Left hindlimb (tissue), 1 donor: ENCODE results near the gene SETBP1.

Source experiments
- DNase-seq: peaks from one replicate; pipeline ENCODE4 v3.0.0-alpha.2; 2018

Gene SETBP1

DNA sequence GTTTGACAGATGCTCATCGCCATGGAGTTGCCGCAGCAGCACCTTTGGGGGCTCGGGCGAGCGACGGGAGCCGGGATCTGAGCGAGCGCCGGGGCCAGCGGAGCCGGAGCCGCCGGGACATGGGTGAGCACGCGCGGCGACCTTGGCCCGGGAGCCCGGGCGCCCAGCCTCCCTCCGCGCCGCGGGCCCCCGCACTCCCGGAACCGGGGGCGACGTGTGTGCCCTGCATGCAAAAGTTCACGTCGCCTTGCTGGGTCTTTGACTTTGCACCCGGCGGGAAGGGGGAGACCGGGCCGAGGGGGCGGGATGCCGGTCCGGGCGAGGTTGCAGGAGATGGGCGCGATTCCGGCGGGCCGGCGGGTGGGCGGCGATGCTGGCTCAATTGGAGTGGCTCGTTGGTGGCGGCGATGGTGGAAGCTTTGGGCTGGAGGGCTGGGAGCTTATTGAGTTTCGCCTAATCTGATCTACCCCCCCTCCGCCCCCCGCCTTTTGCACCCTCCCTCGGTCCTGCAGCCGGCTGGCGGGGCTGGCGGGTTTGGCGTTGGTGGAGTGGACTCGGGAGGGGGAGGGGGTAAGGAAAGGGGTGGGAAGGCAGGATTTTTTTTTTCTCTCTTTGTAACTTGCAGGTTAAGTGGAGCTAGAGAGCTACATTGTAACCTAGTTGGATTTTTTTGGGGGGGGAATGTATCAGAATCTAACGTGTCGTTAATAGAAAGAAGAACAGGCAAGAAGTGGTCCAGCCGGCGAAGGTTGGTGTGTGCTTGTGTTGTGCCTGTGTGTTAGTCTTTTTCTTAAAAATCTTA, at the start of gene SETBP1:
SETBP1 (plus strand) TSS at position 616 of the 803 bp plus-strand sequence. CDS start 20,459 bp downstream, outside the sequence.
- DNase-seq: peak; percentile 91

GRCh38 chr18:44632469-44633145, 48.1 kb upstream of the SETBP1 start:
- DNase-seq: no peak

- no peak for DNase-seq
These were observed 45.1 kb upstream of the SETBP1 start for GRCh38 chr18:44635546-44635945.

DNA sequence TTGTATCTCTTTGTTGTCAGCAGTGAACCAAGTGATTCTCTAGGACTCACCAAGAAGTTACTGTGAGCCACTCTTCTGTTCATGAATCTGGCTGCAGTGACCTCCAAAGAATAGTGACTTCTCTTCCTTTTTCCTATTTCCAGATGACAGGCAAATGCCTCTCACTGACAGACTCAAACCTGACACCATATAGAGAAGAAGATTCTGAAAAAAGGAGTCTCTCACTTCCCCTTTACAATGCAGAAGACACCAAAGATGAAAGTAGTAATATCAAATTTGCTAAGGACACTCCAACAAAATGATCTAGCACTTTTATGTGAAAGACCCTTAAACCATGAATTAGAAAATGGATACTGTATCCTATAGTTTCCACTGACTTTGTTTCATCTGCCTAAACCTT, 44.4 kb upstream of the SETBP1 start:
- no peak for DNase-seq

- DNase-seq: no peak
These were observed 43.3 kb upstream of the SETBP1 start for GRCh38 chr18:44637210-44638033.

DNA sequence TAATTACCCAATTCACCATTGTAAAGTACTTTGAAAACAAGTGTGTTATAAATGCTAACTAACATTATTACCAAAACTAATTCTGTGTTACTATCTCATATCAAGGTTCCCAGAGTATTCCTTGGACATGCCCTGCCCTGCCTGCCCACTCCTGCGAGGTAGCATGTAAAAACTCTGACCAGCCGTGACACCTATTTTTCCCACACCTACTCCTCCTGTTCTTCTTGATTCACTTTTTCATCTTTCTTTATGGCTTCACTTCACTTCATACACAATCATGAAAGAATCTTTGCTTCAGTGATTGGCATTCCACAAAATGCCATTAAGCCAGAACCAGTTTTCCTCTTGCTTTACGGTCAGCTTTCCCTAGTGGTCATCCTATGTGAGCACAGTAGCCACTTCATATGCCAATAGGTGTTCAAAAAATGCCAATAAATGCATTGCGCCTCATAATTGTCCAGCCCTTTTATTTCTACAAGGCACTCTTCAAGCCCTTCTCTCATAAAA, 42.6 kb upstream of the SETBP1 start:
- no peak for DNase-seq

- DNase-seq: no peak
These were observed 41.9 kb upstream of the SETBP1 start for GRCh38 chr18:44638811-44639210.

- DNase-seq: no peak
These were observed 37.7 kb upstream of the SETBP1 start for GRCh38 chr18:44643004-44643403.

DNA sequence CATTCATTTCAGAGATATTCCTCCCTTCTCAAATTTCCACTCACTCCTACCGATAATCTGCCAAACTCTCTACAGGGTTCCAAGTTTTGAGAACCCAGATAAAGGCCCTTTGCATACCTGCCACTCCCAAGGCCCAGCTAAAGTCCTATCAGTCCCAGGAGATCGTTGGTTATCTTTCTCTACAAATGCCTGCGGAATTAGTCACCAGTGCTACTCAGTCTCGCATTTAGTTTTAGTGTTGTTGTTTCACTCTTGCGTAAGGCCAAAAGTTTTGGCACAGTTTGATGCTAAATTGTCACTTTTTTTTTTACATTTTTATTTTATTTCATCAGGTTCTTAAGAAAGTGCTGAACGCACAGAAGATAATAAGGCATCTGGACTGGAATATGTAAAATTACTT, 29.2 kb upstream of the SETBP1 start:
- no peak for DNase-seq

GRCh38 chr18:44651918-44652572, 28.6 kb upstream of the SETBP1 start:
- DNase-seq: no peak

- no peak for DNase-seq
These were observed 28.0 kb upstream of the SETBP1 start for GRCh38 chr18:44652722-44653121.

DNA sequence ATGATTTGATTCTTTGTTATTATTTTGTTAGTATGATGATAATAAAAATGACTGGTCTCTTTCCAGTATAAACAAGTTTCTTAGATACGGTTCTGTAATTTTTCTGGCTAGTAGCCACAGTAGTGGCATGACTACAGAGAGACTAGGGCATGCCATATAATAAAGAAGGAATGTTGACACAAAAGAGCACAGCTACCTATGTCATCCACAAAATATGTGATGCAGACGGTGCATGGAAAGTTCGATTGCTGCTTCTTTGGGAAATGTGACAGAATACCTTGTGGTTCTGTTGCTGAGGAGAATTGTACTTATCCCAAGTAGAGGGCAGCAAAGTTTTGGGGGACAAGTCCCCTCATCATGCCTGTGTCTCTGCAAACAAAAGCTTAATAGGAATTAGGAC, 26.1 kb upstream of the SETBP1 start:
- DNase-seq: no peak

- no peak for DNase-seq
These were observed 25.3 kb upstream of the SETBP1 start for GRCh38 chr18:44655435-44655834.

- no peak for DNase-seq
These were observed 20.9 kb upstream of the SETBP1 start for GRCh38 chr18:44659771-44660170.

DNA sequence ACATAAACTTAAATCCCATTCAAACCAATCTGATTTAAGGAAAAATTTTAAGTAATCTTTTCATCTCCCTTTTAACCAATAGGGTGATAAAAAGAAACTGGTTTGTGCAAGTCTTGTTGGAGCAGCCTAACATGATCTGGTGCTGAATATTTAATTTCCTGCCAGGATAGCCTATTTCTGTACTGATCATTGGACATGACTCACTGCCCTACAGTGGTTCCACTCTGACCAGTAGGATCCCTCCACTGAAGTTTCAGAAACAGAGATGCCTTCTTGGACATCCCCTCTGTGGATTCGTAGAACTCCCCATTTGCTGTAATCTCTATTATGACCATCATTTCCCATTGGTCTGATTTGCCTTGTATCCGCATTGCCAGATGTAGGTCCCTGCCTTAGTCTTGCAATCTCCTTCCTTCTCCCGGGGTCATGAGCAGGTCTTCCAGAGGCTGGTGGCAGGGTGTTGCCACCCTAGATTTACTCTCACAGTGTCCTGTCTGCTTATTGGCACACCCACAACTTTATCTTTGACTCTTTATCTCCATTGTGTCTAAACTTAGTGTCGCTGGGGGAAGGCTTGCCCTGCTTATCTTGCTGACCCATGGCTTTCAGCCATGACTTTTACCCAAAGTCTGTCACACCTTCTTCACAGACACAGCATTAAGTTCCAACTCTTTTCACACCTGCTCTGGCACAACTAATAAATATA, 12.3 kb upstream of the SETBP1 start:
- no peak for DNase-seq

DNA sequence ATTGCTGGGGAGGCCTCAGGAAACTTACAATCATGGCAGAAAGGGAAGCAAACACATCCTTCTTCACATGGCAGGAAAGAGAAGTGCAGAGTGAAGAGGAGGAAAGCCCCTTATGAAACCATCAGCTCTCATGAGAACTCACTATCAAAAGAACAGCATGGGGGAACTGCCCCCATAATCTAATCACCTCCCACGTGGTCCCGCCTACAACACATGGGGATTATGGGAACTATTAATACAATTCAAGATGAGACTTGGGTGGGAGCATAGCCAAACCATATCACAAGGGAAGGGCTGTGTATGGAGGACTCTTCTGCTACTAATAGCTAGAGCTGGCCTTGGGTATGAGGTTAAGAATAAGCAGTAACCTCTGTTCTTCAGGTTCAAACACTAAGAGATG, 8.8 kb upstream of the SETBP1 start:
- DNase-seq: no peak

- no peak for DNase-seq
These were observed 8.2 kb upstream of the SETBP1 start for GRCh38 chr18:44672506-44672905.

DNA sequence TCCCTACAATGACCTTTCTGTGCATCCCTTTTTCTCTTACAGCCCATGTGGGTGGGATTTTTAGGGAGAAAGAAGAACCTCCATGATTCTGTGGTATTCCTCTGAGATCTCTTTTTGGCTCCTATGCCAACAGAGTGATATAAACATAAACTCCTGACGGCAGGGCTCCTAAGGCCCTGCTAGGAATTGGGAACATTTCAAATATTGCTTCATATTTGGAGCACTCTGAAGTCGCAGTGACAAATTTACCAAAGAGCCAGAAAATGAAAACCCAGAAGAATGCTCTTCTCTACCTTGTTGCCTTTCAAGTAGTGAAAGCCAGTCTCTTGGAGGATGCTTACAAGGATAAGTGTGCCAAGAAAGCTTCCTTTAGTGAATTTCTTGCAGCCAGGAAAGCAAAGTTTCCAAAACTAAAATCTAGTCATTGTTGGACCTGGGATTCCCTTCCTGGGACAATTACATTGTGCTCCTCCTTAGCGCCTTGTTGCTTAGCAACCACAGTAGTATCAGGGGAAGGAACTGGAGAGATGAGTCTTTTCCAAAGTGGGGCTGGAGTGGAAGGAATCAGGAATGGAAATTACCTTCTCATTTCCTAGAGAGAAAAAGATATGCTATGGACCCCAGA, 7.3 kb upstream of the SETBP1 start:
- DNase-seq: no peak

DNA sequence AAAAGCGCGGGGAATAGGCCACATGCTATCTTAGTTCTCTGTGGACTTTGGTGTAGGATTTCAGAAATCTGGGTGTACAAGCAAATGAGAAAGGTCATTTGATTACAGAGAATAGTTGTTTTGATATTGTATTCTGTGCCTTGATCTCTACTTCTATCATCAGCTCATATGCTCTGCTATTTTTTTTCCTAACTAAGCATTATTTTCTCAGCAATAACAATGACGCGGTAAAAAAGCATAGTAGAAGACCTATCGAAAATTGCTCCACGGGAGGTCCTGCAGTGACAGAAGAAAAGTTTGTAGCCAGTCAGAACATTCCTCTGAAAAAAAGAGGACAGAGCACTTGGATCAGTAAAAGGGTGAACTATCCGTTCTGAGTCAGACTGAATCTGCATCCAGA, 2.8 kb upstream of the SETBP1 start:
- no peak for DNase-seq

DNA sequence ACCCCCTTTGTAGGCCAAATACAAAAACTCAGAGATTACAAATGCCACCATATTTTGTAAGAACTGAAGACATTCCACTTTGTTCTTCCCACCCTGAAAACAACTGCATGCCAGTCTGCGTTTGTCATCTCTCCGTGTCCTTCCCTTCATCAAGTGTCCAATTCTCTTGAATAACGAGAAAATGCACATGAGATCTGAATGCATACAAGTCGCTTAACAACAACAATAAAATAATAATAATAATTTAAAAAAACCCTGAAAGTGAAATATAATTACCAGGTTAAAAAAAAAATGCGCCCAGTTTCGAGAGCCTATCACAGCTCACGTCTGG, 2.0 kb upstream of the SETBP1 start:
- no peak for DNase-seq

- DNase-seq: peak; percentile 91
These were observed 1.4 kb upstream of the SETBP1 start for GRCh38 chr18:44679056-44679913.
